GM12865 (cell line): Measurements from ENCODE around the gene ELFN2.

Source experiments
- DNase-seq: peaks from one replicate; pipeline ENCODE4 v3.0.0; 2010; ENCODE audit warnings: low read depth
- H3K4me3 ChIP-seq: 2 replicates; pipeline ENCODE4 v1.5.1; 2011; ENCODE audit warnings: mild to moderate bottlenecking, low read depth, low read length, control low read depth
- TF ChIP-seq, protein P1 (sequence below): IDR thresholded peaks from 2 replicates; pipeline ENCODE4 v1.5.1; 2011; ENCODE audit warnings: low read length, control low read depth, low read depth, inconsistent platforms; ENCODE audit not compliant: insufficient read depth; ENCODE audit errors: missing control alignments

Gene ELFN2

DNA sequence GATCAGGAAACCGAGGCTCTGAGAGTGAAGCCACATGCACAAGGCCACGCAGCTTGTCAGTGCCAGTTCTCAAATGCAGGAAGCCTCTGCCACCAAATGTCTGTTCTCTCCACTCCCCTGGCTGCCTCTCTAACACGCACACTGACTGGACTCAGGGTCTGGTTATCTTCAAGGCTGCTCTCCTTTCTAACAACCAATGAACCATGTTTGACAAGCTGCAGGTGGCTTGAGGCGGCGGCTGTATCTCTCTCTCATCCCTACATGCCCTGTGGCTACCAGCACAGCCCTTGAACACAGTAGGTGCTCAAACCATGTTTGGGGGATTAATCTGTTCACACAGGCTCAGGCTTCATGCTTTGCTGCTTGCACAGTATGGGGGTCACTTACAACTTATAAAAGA, 35.2 kb upstream of the ELFN2 start:
- no peak for DNase-seq
- TF ChIP-seq, protein P1, sequence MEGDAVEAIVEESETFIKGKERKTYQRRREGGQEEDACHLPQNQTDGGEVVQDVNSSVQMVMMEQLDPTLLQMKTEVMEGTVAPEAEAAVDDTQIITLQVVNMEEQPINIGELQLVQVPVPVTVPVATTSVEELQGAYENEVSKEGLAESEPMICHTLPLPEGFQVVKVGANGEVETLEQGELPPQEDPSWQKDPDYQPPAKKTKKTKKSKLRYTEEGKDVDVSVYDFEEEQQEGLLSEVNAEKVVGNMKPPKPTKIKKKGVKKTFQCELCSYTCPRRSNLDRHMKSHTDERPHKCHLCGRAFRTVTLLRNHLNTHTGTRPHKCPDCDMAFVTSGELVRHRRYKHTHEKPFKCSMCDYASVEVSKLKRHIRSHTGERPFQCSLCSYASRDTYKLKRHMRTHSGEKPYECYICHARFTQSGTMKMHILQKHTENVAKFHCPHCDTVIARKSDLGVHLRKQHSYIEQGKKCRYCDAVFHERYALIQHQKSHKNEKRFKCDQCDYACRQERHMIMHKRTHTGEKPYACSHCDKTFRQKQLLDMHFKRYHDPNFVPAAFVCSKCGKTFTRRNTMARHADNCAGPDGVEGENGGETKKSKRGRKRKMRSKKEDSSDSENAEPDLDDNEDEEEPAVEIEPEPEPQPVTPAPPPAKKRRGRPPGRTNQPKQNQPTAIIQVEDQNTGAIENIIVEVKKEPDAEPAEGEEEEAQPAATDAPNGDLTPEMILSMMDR: no peak
- no peak overlapping the region for H3K4me3 ChIP-seq

DNA sequence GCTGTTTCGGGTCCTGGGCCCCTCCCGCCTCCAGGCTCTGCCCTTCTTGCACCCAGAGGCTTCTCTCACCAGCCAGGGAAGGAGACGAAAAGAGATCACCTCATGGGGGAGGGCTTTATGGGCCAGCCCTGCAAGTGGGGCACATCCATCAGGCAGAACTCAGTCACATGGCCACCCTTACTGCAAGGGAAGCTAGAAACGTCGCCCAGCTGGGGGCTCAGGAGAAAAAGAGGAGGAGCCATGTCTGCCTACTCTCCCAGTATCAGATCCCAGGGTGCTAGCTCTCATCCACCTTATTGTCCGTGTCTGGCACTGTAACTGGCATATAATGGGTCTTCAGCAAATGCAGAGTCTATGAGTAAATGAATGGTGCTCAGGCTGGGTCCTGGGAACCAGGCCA, 34.7 kb upstream of the ELFN2 start:
- TF ChIP-seq, protein P1: no peak
- no peak for DNase-seq
- H3K4me3 ChIP-seq: no peak overlapping the region

DNA sequence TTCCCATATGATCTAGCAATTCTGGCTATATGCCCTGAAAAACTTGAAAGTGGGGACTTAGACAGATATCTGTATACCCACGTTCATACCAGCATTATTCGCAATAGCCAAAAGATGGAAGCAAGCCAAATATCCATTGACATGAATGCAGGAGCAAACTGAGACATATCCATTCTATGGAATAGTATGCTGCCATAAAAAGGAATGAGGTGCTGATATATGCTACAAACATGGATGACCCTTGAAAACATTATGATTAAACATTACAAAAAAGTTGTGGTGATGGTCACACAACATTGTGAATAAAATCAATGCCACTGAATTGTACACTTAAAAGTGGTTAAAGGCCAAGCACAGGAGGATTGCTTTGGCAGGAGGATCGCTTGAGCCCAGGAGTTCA, 33.4 kb upstream of the ELFN2 start:
- no peak overlapping the region for H3K4me3 ChIP-seq
- TF ChIP-seq, protein P1: no peak
- no peak for DNase-seq

DNA sequence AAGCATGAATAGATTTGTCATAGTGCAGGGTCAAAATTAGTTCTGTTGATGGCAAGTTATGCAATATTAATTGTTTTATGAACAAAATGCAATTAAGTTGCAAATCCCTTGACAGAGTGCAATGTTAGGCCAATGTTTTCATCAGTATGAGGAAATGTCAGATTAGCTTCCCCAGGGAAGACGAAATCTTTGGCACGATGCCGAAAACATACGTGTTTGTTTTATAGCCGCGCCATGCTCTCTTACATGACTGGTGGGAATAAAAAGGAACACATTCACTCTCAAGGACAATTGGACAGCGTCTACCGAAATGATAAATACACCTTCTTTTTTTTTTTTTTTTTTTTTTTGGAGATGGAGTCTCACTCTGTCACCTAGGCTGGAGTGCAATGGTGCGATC, 31.9 kb upstream of the ELFN2 start:
- no peak for DNase-seq

DNA sequence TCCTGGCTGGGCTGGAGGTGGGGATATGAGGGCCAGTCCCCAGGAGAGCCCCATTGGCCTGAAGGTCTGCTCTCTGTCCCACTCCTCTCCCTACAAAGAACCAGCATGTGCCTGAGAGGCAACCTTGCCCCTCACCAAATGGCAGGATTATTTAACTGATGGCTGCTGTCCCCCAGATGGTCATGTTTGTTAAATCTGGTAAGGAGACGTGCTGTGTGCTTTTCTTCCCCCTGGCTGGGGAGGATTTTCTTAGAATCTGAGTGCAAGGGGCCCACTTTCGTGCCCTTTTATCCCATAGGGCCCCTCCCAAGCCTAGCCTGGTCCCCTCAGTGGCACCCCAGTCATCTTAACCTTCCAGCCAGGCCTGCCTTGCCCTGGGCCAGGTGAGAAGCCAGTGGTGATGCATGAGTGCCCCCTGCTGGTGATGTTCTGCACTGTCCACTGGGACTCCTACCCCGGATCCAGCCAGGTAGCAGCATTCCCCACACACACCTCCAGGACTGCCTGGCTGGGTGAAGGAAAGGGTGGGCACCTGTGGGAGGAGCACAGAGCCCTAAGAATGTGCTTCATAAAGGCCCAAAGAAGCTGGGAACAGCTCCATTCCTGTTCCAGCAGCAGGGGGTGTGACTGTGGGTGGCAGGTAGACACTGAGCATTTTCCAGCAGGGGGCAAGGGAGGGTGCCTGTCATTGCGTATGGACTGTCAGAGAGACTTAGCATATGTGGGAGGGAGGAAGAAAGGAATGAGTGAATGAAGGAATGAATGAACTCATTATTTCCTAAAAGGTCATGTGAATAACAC, 30.0 kb upstream of the ELFN2 start:
- peak; percentile 77 for DNase-seq
- no peak overlapping the region for H3K4me3 ChIP-seq
- TF ChIP-seq, protein P1: peak; percentile 95

More for the DNA sequence above, 31.9 kb upstream of the ELFN2 start:
- TF ChIP-seq, protein P1: no peak
- no peak overlapping the region for H3K4me3 ChIP-seq

DNA sequence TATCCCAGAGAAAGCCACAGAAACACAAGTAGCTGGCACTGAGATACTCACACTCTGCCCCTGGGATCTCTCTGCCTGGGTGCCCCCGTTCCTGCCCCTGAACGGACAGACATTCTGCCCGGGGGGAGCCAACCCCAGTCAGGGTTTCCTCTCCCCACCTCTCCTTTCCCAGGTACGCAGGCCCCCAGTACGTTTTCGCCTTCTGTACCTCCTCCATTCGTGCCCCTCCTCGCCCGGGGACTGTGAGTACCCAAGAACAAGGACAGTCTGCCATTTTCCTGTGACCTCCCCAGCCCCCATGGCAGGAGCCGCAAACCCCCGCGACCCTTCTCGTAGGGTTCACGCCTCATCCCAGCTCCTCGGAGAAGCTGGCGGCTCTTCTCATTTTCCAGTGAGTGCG, 29.1 kb upstream of the ELFN2 start:
- TF ChIP-seq, protein P1: no peak
- no peak for DNase-seq
- no peak overlapping the region for H3K4me3 ChIP-seq

DNA sequence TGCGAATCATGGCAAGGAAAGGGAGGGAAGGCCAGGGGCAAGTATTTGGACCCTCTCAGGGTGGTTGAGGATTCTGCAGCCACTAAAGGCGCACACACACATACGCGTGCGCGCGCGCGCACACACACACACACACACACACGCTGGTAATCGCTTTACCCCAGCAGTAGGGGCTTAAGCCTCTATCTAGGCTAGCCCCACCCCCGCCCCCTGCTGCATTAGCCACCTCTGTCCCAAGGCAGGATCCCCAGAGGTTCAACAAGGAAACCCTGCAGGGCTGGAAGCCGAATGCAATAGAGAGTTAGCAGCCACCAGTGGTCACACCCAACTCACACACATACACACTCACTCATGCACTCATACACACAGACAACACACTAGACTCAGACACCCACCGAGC, 28.6 kb upstream of the ELFN2 start:
- H3K4me3 ChIP-seq: no peak overlapping the region
- no peak for DNase-seq
- TF ChIP-seq, protein P1: no peak
